ENCODE data around the gene MCF2L. TPM values are rescaled to one million over a fixed set of nuclear protein-coding genes. Genes with fewer than 3 reads are reported as not detected.

MCF2L gene
- total RNA-seq, 1 donor from 2014 or later: 90.0 TPM

GRCh38 chr13:112985803-112986408, 16.9 kb downstream of the MCF2L start:
- peaks cover 9% of the 10 kb centered on the region for H3K36me3 Mint-ChIP-seq (ENCODE audit: insufficient read depth)
- no peak for TF ChIP-seq CTCF (IDR thresholded peaks at IDR 0.05; ENCODE audit: unreplicated experiment)
- H3K9me3 Mint-ChIP-seq (ENCODE audit: low read depth): no peaks in the 10 kb centered on the region
- H3K4me3 Mint-ChIP-seq (ENCODE audit: low read depth): peak overlapping the region; percentile 33
- no peak for DNase-seq (ENCODE audit: low spot score, unreplicated experiment)
- no peaks in the 10 kb centered on the region for H3K27me3 Mint-ChIP-seq
- H3K27ac Mint-ChIP-seq: peak overlapping the region; percentile 57
- H3K4me1 Mint-ChIP-seq (ENCODE audit: low read depth): peaks cover 29% of the 10 kb centered on the region

- Mint-ChIP-seq H3K4me1 (ENCODE audit: low read depth) (peaks cover 33% of the 10 kb centered on the region), H3K9me3 (ENCODE audit: low read depth) (no peaks in the 10 kb centered on the region), H3K36me3 (ENCODE audit: insufficient read depth) (peaks cover 9% of the 10 kb centered on the region), H3K27me3 (no peaks in the 10 kb centered on the region), H3K4me3 (ENCODE audit: low read depth) (no peak overlapping the region), H3K27ac (no peak overlapping the region)
- no peak for DNase-seq (ENCODE audit: low spot score, unreplicated experiment)
- TF ChIP-seq CTCF (IDR thresholded peaks at IDR 0.05; ENCODE audit: unreplicated experiment): no peak
Measured at GRCh38 chr13:112986470-112986869, 17.5 kb downstream of the MCF2L start.

GRCh38 chr13:112986946-112987681, 18.1 kb downstream of the MCF2L start:
- DNase-seq (ENCODE audit: low spot score, unreplicated experiment): no peak
- Mint-ChIP-seq H3K9me3 (ENCODE audit: low read depth) (no peaks in the 10 kb centered on the region), H3K27ac (no peak overlapping the region), H3K27me3 (no peaks in the 10 kb centered on the region), H3K4me3 (ENCODE audit: low read depth) (no peak overlapping the region), H3K4me1 (ENCODE audit: low read depth) (peaks cover 35% of the 10 kb centered on the region), H3K36me3 (ENCODE audit: insufficient read depth) (peaks cover 9% of the 10 kb centered on the region)
- TF ChIP-seq CTCF (IDR thresholded peaks at IDR 0.05; ENCODE audit: unreplicated experiment): no peak

GRCh38 chr13:112987682-112988024, 18.6 kb downstream of the MCF2L start:
- Mint-ChIP-seq H3K4me1 (ENCODE audit: low read depth) (peaks cover 33% of the 10 kb centered on the region), H3K27ac (peak overlapping the region; percentile 56), H3K36me3 (ENCODE audit: insufficient read depth) (peaks cover 9% of the 10 kb centered on the region), H3K4me3 (ENCODE audit: low read depth) (no peak overlapping the region), H3K9me3 (ENCODE audit: low read depth) (no peaks in the 10 kb centered on the region), H3K27me3 (no peaks in the 10 kb centered on the region)
- TF ChIP-seq CTCF (IDR thresholded peaks at IDR 0.05; ENCODE audit: unreplicated experiment): no peak
- no peak for DNase-seq (ENCODE audit: low spot score, unreplicated experiment)

- no peak for TF ChIP-seq CTCF (IDR thresholded peaks at IDR 0.05; ENCODE audit: unreplicated experiment)
- DNase-seq (ENCODE audit: low spot score, unreplicated experiment): peak; percentile 61
- no peaks in the 10 kb centered on the region for H3K9me3 Mint-ChIP-seq (ENCODE audit: low read depth)
- no peak overlapping the region for H3K4me3 Mint-ChIP-seq (ENCODE audit: low read depth)
- H3K27me3 Mint-ChIP-seq: no peaks in the 10 kb centered on the region
- H3K27ac Mint-ChIP-seq: peak overlapping the region; percentile 89
- peaks cover 20% of the 10 kb centered on the region for H3K4me1 Mint-ChIP-seq (ENCODE audit: low read depth)
- peaks cover 9% of the 10 kb centered on the region for H3K36me3 Mint-ChIP-seq (ENCODE audit: insufficient read depth)
Measured at GRCh38 chr13:112990783-112991182, 21.8 kb downstream of the MCF2L start.

Measured in progenitor cell of endocrine pancreas (in vitro differentiated cells).